Hepatocyte (in vitro differentiated cells): ENCODE results near the gene CTNNA1. TPM values are rescaled to one million over a fixed set of nuclear protein-coding genes. Genes with fewer than 3 reads are reported as not detected.

Experiments used
- DNase-seq: peaks from one replicate; pipeline ENCODE4 v3.0.0-alpha.2; 2016; ENCODE audit warnings: low spot score
- H2AFZ ChIP-seq: fragments of 200-600 bp; sonication (generic); 2 replicates; pipeline ENCODE4 v1.6.0; 2016; ENCODE audit warnings: antibody characterized with exemption, mild to moderate bottlenecking
- H3K27ac ChIP-seq: fragments of 200-600 bp; sonication (generic); 2 replicates; pipeline ENCODE4 v1.5.1; 2016; ENCODE audit warnings: mild to moderate bottlenecking
- H3K27me3 ChIP-seq: fragments of 200-600 bp; sonication (generic); 2 replicates; pipeline ENCODE4 v1.6.1; 2016
- H3K36me3 ChIP-seq: fragments of 200-600 bp; sonication (generic); replicated peaks from 2 replicates; pipeline ENCODE4 v1.5.1; 2016; ENCODE audit warnings: low read depth; ENCODE audit not compliant: insufficient read depth
- H3K4me1 ChIP-seq: fragments of 200-600 bp; sonication (generic); 2 replicates; pipeline ENCODE4 v1.5.1; 2016; ENCODE audit warnings: mild to moderate bottlenecking, moderate library complexity; ENCODE audit not compliant: insufficient read depth
- H3K4me2 ChIP-seq: fragments of 200-600 bp; sonication (generic); 2 replicates; pipeline ENCODE4 v1.6.0; 2016
- H3K4me3 ChIP-seq: fragments of 200-600 bp; sonication (generic); 2 replicates; pipeline ENCODE4 v1.5.1; 2016; ENCODE audit warnings: mild to moderate bottlenecking
- H3K79me2 ChIP-seq: fragments of 200-600 bp; sonication (generic); 2 replicates; pipeline ENCODE4 v1.6.0; 2017; ENCODE audit warnings: mild to moderate bottlenecking
- H3K9me2 ChIP-seq: fragments of 200-600 bp; sonication (generic); replicated peaks from 2 replicates; pipeline ENCODE4 v1.6.0; 2017; ENCODE audit warnings: mild to moderate bottlenecking; ENCODE audit not compliant: insufficient read depth
- H3K9me3 ChIP-seq: fragments of 200-600 bp; sonication (generic); 2 replicates; pipeline ENCODE4 v1.5.1; 2016; ENCODE audit warnings: low read depth, mild to moderate bottlenecking
- H4K20me1 ChIP-seq: fragments of 200-600 bp; sonication (generic); 2 replicates; pipeline ENCODE4 v1.6.0; 2016; ENCODE audit warnings: mild to moderate bottlenecking; ENCODE audit not compliant: insufficient read depth, poor library complexity, severe bottlenecking
- EZH2 ChIP-seq: fragments of 200-600 bp; sonication (generic); IDR thresholded peaks from 2 replicates; pipeline ENCODE4 v1.6.1; 2016; ENCODE audit warnings: antibody characterized with exemption, mild to moderate bottlenecking, borderline replicate concordance
- EZH2phosphoT487 ChIP-seq: fragments of 200-600 bp; sonication (generic); IDR thresholded peaks from one replicate; pipeline ENCODE4 v1.6.1; 2018; ENCODE audit warnings: antibody characterized with exemption, mild to moderate bottlenecking, low read depth, moderate library complexity; ENCODE audit not compliant: unreplicated experiment, severe bottlenecking
- WGBS: methylation state at CpG from one replicate; pipeline ENCODE4 v1.1.6; 2016; ENCODE audit warnings: low lambda C conversion rate; ENCODE audit errors: missing lambda C conversion rate; 5-methylcytosine and 5-hydroxymethylcytosine counted together
- polyA plus RNA-seq: library from polyadenylated mRNA; unstranded; fragments of >200 nt; fragmentation: Nextera tagmentation; extraction: Ambion mirVana; gene quantifications from 2 replicates; pipeline ENCODE4 v1.2.1, GENCODE V29; 2016
- total RNA-seq: library from RNA; depleted of rRNA; stranded (reverse); fragments of >200 nt; gene quantifications from 2 replicates; pipeline ENCODE4 v1.2.3, GENCODE V29; 2014
- TF ChIP-seq, protein P1 (sequence below): fragments of 200-600 bp; sonication (generic); IDR thresholded peaks from 2 replicates; pipeline ENCODE4 v1.5.1; 2016; ENCODE audit warnings: antibody characterized with exemption, mild to moderate bottlenecking; ENCODE audit not compliant: poor library complexity

Gene CTNNA1
- total and polyA plus RNA-seq, 2 experiments from 2014 or later = 152 to 349 TPM

DNA sequence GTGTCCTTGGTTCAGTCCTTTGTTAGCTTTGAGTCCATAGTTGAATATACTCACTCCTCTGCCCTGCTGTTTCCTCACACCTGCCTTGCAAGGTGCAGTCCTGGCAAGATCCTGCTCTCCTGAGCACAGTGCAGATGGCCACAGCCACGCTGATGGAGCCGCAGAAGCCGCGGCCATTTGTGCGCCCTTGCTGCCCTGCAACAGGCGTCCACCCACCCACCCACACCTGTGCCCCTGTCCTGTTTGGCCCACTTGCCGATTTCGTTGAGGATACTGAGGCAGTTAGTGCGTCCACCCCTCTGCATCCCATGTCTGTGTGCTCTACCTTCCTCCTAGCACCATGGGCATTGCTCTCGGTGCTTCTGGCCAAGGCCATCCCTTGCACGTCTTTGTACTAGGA lies 173.0 kb downstream of the CTNNA1 start:
- Histone ChIP-seq H4K20me1 (peaks cover 26% of the 10 kb centered on the region), H3K4me1 (peaks cover 3% of the 10 kb centered on the region), H2AFZ (no peak overlapping the region), H3K9me3 (no peaks in the 10 kb centered on the region), H3K79me2 (peaks cover 22% of the 10 kb centered on the region), H3K27ac (no peak overlapping the region), H3K4me3 (no peak overlapping the region), H3K4me2 (no peak overlapping the region), H3K27me3 (no peaks in the 10 kb centered on the region), H3K36me3 (no peaks in the 10 kb centered on the region), H3K9me2 (no peaks in the 10 kb centered on the region)
- WGBS = 97% methylated on average over 11 of the region's 11 CpGs
- TF ChIP-seq EZH2phosphoT487 = no peak
- TF ChIP-seq EZH2 = no peak
- TF ChIP-seq, protein P1, sequence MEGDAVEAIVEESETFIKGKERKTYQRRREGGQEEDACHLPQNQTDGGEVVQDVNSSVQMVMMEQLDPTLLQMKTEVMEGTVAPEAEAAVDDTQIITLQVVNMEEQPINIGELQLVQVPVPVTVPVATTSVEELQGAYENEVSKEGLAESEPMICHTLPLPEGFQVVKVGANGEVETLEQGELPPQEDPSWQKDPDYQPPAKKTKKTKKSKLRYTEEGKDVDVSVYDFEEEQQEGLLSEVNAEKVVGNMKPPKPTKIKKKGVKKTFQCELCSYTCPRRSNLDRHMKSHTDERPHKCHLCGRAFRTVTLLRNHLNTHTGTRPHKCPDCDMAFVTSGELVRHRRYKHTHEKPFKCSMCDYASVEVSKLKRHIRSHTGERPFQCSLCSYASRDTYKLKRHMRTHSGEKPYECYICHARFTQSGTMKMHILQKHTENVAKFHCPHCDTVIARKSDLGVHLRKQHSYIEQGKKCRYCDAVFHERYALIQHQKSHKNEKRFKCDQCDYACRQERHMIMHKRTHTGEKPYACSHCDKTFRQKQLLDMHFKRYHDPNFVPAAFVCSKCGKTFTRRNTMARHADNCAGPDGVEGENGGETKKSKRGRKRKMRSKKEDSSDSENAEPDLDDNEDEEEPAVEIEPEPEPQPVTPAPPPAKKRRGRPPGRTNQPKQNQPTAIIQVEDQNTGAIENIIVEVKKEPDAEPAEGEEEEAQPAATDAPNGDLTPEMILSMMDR = no peak
- no peak for DNase-seq

DNA sequence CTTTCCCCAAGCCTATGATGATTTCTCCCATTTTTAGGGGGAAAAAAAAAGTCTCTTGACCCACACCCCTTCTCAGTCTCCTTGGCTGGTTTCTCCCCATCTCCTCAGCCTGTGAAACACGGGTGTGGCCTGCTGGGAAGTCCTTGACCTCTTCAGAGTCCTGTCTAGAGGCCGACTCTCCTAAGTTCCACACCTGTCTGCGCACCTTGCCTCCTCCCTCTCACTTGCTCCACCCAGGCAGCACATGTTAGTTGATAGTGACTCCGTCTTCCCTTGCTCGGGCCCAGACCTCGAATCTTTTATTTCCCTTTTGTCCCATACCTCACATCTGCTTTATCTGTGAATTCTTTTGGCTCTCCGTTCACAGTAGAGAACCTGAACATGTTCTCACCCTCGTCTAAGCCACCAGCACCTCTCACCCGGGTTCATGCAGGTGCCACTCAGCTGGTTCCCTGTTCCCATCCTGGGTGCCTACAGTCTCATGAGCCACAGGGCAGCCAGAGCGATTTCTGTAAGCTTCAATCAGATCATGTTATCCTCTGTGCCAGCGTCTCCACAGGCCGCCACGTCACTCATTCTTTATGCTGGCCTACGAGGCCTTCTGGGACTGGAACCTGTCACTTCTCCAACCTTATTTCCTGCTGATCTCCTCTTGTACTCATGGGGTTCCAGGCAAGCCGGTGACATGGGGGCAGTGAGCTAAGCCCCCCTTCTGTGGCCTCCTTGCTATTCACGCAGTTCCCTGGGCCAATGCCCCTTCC lies 173.6 kb downstream of the CTNNA1 start:
- Histone ChIP-seq H3K4me1 (peaks cover 3% of the 10 kb centered on the region), H3K4me3 (no peak overlapping the region), H3K9me3 (no peaks in the 10 kb centered on the region), H4K20me1 (peaks cover 23% of the 10 kb centered on the region), H3K9me2 (no peaks in the 10 kb centered on the region), H3K27ac (no peak overlapping the region), H3K36me3 (no peaks in the 10 kb centered on the region), H3K79me2 (peaks cover 20% of the 10 kb centered on the region), H3K27me3 (no peaks in the 10 kb centered on the region), H3K4me2 (no peak overlapping the region), H2AFZ (no peak overlapping the region)
- TF ChIP-seq EZH2phosphoT487 = no peak
- no peak for TF ChIP-seq EZH2
- TF ChIP-seq, protein P1 = no peak
- DNase-seq = no peak
- 96% methylated on average over 15 of the region's 16 CpGs for WGBS

DNA sequence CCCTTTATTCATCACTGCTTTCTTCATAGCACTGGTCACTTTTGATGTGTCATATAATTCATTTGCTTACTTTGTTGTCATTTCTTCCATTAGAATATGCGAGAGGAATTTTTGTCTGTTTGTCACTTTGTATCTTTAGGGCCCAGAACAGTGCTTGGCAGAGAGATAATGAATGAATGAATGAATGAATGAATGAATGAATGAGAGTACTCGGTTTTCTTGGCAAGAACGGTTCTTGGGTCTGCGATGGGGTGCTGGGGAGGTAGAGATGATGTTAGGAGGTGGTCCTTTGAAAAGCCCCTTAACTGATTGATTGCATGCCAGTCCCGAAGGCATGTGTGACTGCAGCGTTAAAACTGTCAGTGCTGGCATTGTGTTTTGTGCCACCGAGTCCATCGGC lies 174.3 kb downstream of the CTNNA1 start:
- H3K4me2 ChIP-seq = no peak overlapping the region
- no peaks in the 10 kb centered on the region for H3K36me3 ChIP-seq
- peaks cover 13% of the 10 kb centered on the region for H3K79me2 ChIP-seq
- H4K20me1 ChIP-seq = peaks cover 22% of the 10 kb centered on the region
- no peak overlapping the region for H2AFZ ChIP-seq
- DNase-seq = no peak
- H3K27me3 ChIP-seq = no peaks in the 10 kb centered on the region
- TF ChIP-seq EZH2 = no peak
- TF ChIP-seq, protein P1 = no peak
- TF ChIP-seq EZH2phosphoT487 = no peak
- no peak overlapping the region for H3K27ac ChIP-seq
- no peaks in the 10 kb centered on the region for H3K9me3 ChIP-seq
- WGBS = 88% methylated on average over 8 of the region's 8 CpGs
- H3K9me2 ChIP-seq = no peaks in the 10 kb centered on the region
- H3K4me3 ChIP-seq = no peak overlapping the region
- peaks cover 3% of the 10 kb centered on the region for H3K4me1 ChIP-seq
